Endometrial microvascular endothelial cells (primary cell): ENCODE results near the gene NFIA. TPM values are rescaled to one million over a fixed set of nuclear protein-coding genes. Genes with fewer than 3 reads are reported as not detected.

Source experiments
- in situ Hi-C: cut with HindIII; loops from 2 replicates; pipeline ENCODE4 v1.10.0; 2017; ENCODE audit warnings: low sequenced_read_pairs, low pct_unique_long_range_greater_than_20kb; ENCODE audit errors: inconsistent ontology term
- total RNA-seq: library from RNA; depleted of rRNA; stranded (reverse); fragments of >200 nt; gene quantifications from one replicate; pipeline ENCODE4 v1.2.3, GENCODE V29; 2015; ENCODE audit errors: inconsistent ontology term

NFIA gene
- total RNA-seq, 1 donor from 2014 or later, result 17.4 TPM

DNA sequence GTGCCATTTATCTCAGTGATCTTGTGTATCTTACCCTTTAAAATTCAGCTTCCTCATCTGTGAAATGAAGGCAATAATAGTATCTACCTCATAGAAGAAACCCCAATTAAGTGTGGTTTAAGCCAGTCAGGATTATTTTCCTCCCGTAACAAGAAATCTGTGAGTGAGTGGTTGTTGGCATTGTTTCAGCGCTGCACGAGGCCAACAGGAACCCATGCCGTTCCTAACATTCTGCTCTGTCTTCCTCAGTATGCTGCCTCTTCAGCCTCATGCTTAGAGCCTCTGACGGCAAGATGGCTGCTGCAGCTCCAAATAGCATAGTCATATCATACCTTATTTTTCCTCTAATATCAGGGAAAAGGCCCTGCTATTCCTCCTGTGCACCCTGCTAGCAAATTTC, 352.9 kb downstream of the NFIA start:
- in situ Hi-C loops, result no loop called here

DNA sequence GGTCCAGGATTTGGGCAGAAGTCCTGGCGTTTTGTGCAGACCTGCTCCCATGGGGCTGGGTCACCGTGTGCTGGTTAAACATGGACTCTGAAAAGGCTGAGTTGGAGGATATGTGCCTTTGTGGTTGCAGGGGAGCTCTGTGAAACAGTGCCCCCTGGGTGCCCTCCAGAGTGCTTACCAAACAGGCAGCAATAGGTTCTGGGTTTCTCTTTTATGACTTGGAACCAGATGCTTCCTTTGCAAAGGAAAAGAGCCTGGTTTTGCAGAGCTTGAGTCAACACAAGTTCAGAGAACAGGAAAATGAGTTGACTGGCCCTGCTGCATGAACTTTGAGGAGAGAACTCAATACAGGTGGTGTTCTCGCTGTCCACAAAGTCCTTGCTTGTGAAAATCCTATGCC, 353.7 kb downstream of the NFIA start:
- in situ Hi-C loops, result no loop called here

DNA sequence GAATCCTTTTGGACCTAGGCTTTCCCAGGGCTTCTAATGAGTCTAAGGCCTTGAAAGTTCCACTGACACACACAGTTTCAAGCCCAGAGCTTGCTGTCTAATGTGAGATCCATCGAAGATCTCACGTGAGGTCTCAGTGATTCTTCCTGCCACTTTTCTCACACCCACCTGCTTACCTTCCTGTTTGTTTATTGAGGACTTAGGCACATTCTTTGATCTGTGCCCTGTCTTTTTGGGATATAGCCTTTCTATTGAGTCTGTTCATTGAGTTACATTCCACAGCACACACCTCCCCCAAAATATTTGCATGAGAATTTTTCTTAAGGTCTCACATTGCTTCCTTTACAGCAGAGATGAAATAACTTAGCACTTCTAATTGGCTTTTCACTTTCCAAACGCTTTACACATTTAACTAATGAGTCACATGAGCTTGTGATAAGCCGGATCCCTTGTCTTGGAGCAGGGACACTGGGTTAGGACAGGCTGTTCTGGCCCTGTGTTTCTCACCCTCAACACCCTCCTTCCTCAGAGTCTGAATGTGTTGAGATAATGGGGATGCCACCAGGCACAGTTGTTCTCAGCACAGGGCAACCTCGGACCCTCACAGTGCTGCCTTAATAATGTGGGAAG, 354.2 kb downstream of the NFIA start:
- in situ Hi-C loops, result no loop called here

DNA sequence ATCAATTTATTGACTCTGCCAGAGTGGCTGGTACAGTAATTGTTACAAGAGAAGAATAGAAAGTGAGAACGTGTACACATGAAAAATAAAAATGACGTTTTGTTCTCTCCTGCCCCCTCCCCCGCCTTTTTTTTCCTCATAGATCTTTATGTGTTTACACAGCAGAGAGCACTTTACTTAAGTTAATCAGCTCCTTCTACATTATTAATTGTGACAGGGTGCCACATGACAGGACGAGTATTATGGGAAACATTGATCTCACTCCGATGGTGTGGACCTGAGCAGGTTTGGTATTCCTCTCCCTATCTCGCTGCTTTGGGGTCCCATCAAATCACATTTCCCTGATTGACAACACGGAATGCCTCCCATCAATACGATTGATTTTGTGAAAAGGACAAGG, 356.9 kb downstream of the NFIA start:
- in situ Hi-C loops, result no loop called here

DNA sequence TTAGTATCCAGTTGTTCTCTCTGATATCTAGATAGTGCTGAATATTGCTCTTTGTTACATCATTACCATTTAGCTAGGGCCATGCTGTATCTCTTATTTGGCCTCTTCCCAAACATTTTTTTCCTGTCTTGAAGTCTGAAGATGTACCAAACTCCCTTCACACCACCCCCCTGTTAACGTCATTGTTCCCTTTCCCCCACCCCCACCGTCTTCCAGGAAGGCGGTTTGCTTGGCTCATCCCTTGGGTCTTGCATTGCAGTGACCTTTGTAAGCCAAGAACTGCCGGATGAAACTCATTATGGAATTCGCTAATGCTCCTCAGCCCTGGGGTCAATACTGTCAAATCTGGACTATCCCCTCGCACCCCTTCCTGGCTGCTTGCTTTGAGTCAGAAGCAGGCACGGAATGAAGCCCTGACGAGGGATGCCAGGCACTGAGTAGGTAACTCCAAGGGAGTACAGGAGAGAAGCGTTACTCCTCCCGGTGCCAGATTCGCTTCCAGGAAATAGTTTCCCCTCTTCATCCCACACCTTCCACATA, 359.4 kb downstream of the NFIA start:
- in situ Hi-C loops, result no loop called here

DNA sequence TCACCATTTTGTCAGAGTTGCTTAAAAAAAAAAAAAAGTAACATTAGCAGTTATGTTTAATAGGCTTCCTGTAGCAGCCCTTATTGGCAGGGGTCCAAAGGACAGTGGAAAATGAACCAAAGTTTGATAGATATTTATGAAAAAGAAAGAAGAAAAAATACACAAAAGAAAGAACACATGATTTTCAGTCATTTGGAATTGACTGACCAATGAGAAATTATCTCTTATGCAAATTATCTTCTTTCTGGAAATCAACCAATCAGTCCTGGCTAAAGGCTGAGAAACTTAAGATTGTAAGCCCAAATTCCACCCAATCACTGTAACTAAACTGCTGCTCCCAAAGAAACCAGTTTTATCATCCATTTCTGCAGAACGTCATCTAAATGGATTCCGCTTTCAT, 360.2 kb downstream of the NFIA start:
- in situ Hi-C loops, result no loop called here

DNA sequence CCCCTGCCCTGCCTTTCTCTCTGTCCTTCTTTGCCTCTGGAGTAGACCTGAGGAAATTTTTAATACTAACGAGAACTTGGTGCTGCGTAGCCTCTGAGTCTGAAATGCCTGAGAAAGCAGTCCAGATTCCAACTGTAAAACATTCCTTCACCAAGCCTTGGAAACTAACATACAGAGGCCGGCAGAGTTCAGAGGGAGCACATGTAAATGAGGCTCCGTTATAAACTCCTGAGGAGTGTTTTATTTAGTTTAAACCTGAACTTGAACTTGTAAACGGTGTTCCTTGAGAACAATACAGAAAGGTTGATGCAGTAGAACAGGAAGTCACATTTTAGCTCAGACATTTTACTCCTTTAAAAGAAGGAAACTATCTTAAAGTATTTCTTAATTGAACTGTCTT, 361.9 kb downstream of the NFIA start:
- in situ Hi-C loops, result no loop called here

DNA sequence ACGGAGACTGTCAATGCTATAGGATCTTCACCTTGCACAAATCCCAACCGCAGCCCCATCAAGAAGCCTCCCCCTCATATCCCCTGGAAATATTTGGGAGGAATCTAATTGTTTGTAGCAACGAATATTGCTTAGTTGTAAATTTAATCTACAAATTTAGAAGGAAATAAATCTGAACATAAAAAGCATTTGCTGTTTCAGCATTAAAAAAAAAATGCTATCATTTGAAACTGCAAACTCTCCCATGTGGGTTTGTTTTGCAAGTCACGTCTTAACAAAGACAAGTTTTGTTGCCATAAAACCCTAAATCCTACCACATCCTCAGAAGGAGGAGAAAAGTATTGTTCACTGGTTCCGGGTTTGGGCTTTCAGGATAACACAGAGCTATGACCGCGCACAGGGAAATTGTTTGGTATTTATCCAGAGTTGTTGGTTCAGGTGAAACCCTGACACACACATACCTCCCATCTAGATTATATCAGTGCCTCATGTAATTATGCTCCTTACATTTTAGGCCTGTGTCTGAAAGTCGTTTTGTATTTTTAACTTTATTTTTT, 363.0 kb downstream of the NFIA start:
- in situ Hi-C loops, result no loop called here

DNA sequence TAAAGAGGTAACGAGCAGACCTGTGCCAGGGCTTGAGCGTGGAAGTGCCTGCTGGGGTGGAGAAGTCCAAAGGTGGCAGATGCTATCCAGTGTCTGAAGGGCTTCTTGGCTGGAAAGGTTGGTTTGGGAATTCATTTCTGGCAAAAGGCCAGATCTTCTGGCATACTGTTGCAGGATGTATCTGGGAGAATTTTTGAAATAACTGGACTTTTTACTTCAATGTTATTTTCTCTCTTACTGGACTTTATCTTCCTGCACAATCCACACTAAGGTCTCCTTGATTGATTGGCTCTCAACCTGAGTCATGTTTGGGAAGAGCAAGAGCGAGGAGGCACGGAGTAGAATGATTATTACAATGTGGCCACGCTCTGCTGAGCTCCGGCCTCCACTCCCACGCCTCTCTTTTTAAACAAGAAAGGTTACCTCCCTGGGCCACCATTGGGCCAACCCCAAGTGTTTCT, 364.2 kb downstream of the NFIA start:
- in situ Hi-C loops, result no loop called here

DNA sequence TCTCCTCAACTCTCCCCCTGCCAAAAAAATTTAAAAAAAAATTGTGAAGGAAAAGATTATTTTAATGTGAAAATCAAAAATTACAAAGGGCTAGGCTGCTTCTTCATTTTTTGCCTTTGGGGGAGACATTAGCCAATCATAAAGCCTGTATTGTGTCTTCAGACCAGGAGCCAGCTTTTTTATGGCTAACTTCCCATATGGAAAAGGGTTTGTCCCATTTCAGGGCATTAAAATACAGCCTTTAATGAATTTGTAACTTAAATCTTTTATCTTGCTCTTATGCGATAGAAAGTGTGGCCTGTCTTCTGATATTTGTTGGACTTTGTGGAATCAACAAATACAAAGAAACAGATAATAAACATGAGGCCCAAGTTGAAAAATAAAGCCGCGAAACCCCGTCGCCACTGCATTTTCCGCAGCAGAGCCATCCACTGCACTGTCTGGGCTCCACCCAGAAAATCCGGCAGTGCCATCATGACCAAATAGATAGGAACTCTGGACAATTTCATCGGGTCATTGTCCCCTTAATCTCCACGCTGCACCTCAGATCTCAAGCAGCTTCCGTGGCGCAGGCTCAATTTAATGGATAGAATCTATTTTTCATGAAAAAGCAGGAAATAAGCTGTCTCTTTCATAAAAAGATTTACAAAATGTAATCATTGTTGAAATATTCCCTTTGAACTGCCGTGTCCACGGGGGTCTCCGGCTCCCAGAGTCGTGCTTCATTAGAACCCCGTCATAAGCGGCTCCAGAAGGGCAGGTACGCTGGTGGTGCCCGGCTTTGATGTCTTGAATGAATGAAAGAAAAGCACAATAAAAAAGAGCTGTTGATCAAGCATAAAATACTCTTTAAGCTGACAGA, 365.0 kb downstream of the NFIA start:
- in situ Hi-C loops, result no loop called here

DNA sequence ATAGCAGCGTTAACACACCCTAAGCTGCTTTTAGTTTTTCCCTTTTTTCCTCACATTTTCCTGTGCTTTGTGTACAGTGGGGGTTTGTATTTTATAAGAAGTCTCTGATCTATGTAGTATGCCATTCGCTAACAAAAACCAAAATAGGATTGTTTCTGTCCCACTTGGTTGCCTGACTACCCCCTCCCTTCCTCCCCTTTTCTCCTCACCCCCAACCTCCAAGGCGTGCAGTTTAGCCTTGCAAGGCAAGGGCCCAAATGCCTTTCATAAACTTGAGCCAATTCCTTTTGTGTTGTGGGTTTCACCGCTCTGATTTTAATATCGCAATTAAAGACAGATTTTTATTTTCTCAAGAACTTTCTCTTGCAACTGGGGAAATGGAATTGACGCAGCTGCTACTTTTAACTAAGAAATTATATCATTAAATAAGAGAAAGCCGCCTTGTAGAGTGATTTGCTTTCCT, 365.6 kb downstream of the NFIA start:
- in situ Hi-C loops, result no loop called here

DNA sequence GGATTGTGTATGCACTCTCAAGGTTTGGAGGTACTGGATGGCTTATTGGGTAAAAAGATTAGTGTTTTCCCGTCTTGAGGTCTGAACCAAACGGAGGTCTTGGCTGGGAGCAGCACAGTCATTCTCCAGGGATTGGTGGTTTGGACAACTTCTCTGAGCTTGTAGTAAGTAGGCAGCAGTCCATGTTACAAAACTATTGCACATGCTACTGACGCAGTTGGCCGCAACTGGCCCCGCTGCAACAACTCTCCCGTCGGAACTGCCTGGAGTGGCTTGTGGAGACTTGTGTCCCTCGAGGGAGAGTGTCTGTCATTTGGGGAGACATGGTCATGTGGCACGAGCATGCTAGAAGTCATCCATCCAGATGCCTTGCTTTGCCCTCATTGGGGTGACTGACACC, 366.6 kb downstream of the NFIA start:
- in situ Hi-C loops, result no loop called here

DNA sequence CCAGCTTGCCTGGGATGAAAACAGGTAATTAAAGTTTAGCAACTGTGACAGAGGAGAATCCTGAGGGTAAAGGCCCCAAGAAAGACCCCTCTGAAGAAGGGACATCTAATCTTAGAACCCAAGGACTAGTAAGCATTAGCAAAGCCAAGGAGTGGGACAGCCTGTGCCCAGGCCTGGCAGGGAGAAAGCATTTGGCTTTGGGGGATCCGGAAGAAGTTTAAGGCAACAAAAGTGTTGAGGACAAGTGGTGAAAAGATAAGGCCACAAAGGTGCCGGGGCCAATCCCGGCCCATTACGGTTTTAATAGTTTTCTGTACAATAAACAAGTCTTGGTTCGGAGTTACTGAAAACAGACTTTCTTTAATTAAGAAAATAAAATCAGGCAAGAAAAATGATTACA, 367.0 kb downstream of the NFIA start:
- in situ Hi-C loops, result no loop called here

DNA sequence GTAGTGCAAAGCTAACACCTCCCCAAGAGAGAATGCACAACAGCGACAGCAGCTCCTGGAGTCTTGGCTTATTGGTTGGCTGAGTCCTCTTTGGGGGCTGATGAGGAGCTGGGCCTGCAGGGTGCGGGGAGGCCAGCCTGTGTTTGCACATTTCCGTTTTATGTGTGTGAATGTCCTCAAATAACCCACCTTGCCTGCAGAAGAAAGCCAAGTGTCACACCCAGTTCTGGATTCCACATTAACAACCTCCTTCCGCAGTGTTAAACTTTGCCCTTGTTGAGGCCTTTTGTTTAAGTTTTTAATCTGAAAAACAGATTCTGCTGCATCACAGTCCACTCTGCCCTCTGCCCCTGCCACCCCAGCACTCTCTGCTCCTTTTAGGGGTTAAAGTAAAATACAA, 368.1 kb downstream of the NFIA start:
- in situ Hi-C loops, result loop anchor here (25.0 kb wide), 1 partner anchor 363 kb away; the partner anchor contains the start of gene NFIA

DNA sequence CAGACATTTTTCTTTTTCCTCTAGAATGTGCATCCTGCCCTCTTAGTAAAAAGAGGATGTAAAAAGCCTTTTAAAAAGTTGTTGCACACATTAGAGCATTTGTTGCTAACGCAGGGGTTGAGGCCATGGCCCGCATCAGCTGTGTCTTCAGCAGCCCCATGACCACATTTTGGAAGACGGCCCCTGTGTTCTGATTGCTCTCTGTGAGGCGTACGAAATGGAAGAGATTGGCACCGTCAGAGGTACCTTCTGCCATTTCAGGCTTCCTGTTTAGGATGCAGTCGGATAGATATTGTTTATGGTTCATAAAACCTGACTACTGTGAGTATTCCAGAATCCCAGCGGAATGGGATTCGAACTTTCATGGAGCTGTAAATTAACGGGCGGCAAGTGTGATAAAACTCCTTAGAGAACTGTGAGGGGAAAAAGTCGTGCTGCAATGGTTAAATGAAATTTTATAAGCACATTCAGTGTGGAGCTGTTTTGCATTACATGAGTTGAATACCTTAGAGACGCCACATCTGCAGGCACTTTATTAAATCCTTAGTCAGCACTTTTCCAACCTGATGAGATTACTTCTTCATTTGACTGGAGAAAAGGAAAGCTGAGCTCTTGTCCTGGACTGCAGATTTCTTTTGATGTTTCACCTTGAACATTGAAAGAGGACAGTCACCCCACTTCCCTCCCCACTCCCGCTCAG, 368.7 kb downstream of the NFIA start:
- in situ Hi-C loops, result loop anchor here (25.0 kb wide), 1 partner anchor 364 kb away; the partner anchor contains the start of gene NFIA

DNA sequence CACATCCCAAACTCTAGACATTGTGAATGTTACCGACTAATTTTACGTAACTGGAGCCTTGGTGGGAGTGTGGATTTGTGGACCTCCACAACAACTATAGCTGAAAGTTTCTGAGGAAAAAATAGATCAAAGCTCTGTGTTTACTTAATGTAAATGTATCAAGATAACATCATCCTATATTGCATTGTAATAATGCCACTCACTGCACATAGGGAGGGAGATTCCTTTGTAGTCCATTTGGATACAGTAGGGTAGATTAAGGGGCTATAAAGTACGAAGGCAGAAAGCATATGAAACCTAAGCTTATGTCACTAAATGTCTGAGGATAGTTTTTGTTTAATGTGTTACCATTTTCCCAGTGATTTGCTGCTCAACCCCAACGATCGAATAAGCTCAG, 369.2 kb downstream of the NFIA start:
- in situ Hi-C loops, result loop anchor here (25.0 kb wide), 1 partner anchor 364 kb away; the partner anchor contains the start of gene NFIA

DNA sequence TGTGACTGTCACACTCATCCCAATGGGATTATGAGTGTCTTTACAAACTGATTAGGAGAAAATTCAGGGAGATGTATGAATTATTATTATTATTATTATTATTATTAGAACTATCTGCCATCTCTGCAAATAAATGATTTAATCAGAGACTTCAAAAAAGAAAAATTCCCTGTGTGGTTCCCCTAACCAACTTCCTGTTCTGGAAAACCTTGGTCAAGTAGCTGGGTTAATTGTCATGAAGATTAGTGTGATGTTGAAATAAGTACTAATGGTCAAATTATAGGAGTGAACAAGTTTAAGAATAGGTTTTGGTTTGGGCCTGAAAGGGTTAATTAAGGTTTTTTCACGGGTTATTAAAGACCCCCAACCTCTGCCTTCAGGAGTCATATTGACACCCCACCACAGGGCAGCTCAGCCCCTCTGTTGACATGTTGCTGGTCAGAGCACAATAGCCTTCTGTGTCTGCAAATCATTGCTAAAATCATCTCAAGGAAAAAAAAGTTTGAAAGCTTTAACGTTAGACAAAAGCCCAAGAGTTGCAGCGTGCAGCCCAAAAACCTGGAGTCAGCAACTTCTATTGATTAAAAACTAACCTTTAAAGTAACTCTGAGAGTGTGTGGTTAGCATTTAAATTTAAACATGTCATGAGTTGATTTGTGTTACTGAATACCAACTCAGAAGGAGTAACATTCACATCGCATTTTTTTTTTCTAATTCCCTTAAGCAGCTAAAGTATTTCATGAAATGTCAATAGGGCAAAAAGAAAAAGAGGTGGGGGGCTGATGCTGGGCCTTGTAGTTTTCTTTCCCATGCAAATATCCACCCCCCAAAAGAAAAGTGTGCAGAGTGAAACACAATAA, 370.0 kb downstream of the NFIA start:
- in situ Hi-C loops, result loop anchor here (25.0 kb wide), 1 partner anchor 365 kb away; the partner anchor contains the start of gene NFIA
